H1 (cell line): ENCODE measurements around the gene HLA-A. TPM values are rescaled to one million over a fixed set of nuclear protein-coding genes. Genes with fewer than 3 reads are reported as not detected.

ENCODE experiments used
- CTCF ChIA-PET: fragments of 300-600 bp; sonication (Branson Sonifier 250); formaldehyde crosslinking; loops from one replicate; lab custom pipeline; 2021; ENCODE audit not compliant: partially characterized antibody; lab: Charles Lee
- POLR2A ChIA-PET: fragments of 300-600 bp; sonication (Branson Sonifier 250); formaldehyde crosslinking; loops from one replicate; lab custom pipeline; 2021; ENCODE audit warnings: inconsistent platforms; ENCODE audit not compliant: partially characterized antibody; lab: Charles Lee
- DNase-seq, 2 experiments: peaks; one replicate each; pipeline versions ENCODE4 v3.0.0 to v3.0.0-alpha.2; 2010 to 2022; ENCODE audit warnings: low spot score in 2 of 2, low read depth in 1 of 2, mixed read lengths in 1 of 2
- FAIRE-seq: peaks from 2 replicates; lab custom pipeline; 2011; peaks lifted over from hg19 to GRCh38; lab: Jason Lieb, UNC
- H2AFZ ChIP-seq: 2 replicates; pipeline ENCODE4 v1.8.1; 2012; ENCODE audit warnings: low read length, inconsistent platforms
- H2AK5ac ChIP-seq: 2 replicates; pipeline ENCODE4 v1.6.1; 2013; ENCODE audit warnings: low read depth, low read length
- H2BK120ac ChIP-seq: replicated peaks from 2 replicates; pipeline ENCODE3; 2013; ENCODE audit warnings: low read depth, low read length, inconsistent platforms
- H2BK12ac ChIP-seq: 2 replicates; pipeline ENCODE4 v1.6.1; 2013; ENCODE audit warnings: low read depth, low read length
- H2BK15ac ChIP-seq: 2 replicates; pipeline ENCODE4 v1.6.1; 2013; ENCODE audit warnings: low read length
- H2BK20ac ChIP-seq: 2 replicates; pipeline ENCODE4 v1.6.1; 2013; ENCODE audit warnings: low read length
- H2BK5ac ChIP-seq: 2 replicates; pipeline ENCODE4 v1.6.1; 2013; ENCODE audit warnings: low read depth, low read length
- H3K14ac ChIP-seq: 2 replicates; pipeline ENCODE4 v1.6.1; 2013; ENCODE audit warnings: inconsistent platforms; ENCODE audit not compliant: insufficient read length
- H3K18ac ChIP-seq: 2 replicates; pipeline ENCODE4 v1.6.1; 2013; ENCODE audit warnings: low read length; ENCODE audit errors: extremely low read depth
- H3K23ac ChIP-seq: 2 replicates; pipeline ENCODE4 v1.6.1; 2013; ENCODE audit warnings: inconsistent platforms; ENCODE audit not compliant: insufficient read length
- H3K23me2 ChIP-seq: 2 replicates; pipeline ENCODE4 v1.6.1; 2013; ENCODE audit warnings: low read depth, low read length
- H3K27ac ChIP-seq: 2 replicates; pipeline ENCODE4 v1.6.1; 2011; ENCODE audit warnings: low read depth, low read length, inconsistent platforms
- H3K27me3 ChIP-seq, 4 experiments: replicated peaks in 1 of 4; 1 replicate in 1 of 4; 2 replicates in 3 of 4; pipeline versions ENCODE4 v1.6.1 to v1.8.1; 2011 to 2013; ENCODE audit warnings: low read length in 3 of 4, mild to moderate bottlenecking in 3 of 4, inconsistent platforms in 2 of 4, mixed read lengths in 2 of 4, moderate library complexity in 1 of 4; ENCODE audit not compliant: control insufficient read depth in 3 of 4, insufficient read depth in 3 of 4; ENCODE audit errors: extremely low read depth in 1 of 4
- H3K36me3 ChIP-seq, 4 experiments: 2 replicates each; pipeline versions ENCODE4 v1.6.1 to v1.8.1; 2011 to 2013; ENCODE audit warnings: mild to moderate bottlenecking in 4 of 4, low read length in 3 of 4, moderate library complexity in 2 of 4, control low read depth in 1 of 4, inconsistent platforms in 1 of 4; ENCODE audit not compliant: insufficient read depth in 4 of 4, control insufficient read depth in 2 of 4
- H3K4ac ChIP-seq: replicated peaks from 2 replicates; pipeline ENCODE3; 2013; ENCODE audit warnings: low read length, low read depth, mixed read lengths, inconsistent platforms; ENCODE audit not compliant: insufficient read length
- H3K4me1 ChIP-seq, 4 experiments: replicated peaks in 1 of 4; 1 replicate in 1 of 4; 2 replicates in 3 of 4; pipeline versions ENCODE4 v1.6.1 to v1.8.1; 2011 to 2013; ENCODE audit warnings: low read length in 3 of 4, inconsistent platforms in 2 of 4, mixed read lengths in 1 of 4; ENCODE audit not compliant: insufficient read depth in 4 of 4, control insufficient read depth in 3 of 4
- H3K4me2 ChIP-seq, 2 experiments: 2 replicates each; pipeline versions ENCODE4 v1.6.1 to v1.8.1; 2011 to 2013; ENCODE audit warnings: low read depth in 2 of 2, low read length in 2 of 2, control low read depth in 1 of 2, inconsistent platforms in 1 of 2, mild to moderate bottlenecking in 1 of 2; ENCODE audit not compliant: insufficient read depth in 1 of 2
- H3K4me3 ChIP-seq, 4 experiments: fragments of 200-600, 300-600 bp in 1 of 4; sonication (generic), shearing (Covaris generic), sonication (Bioruptor Twin) in 1 of 4; 2 replicates each; pipeline versions ENCODE4 v1.5.1 to v1.8.1; 2011 to 2016; ENCODE audit warnings: low read length in 4 of 4, low read depth in 3 of 4, control low read depth in 2 of 4, inconsistent platforms in 2 of 4, mild to moderate bottlenecking in 2 of 4, mixed read lengths in 1 of 4, moderate library complexity in 1 of 4; ENCODE audit not compliant: insufficient read depth in 2 of 4; ENCODE audit errors: extremely low read depth in 1 of 4
- H3K56ac ChIP-seq: replicated peaks from 2 replicates; pipeline ENCODE3; 2013; ENCODE audit warnings: low read depth, mild to moderate bottlenecking, mixed read lengths, low read length, inconsistent platforms; ENCODE audit not compliant: insufficient read length
- H3K79me1 ChIP-seq: 2 replicates; pipeline ENCODE4 v1.6.1; 2013; ENCODE audit warnings: low read depth, low read length, control low read depth
- H3K79me2 ChIP-seq, 2 experiments: 2 replicates each; pipeline versions ENCODE4 v1.6.1 to v1.8.1; 2012 to 2013; ENCODE audit warnings: low read length in 2 of 2, mild to moderate bottlenecking in 2 of 2, inconsistent platforms in 1 of 2; ENCODE audit not compliant: insufficient read depth in 2 of 2, control insufficient read depth in 1 of 2
- H3K9ac ChIP-seq, 4 experiments: replicated peaks in 1 of 4; 1 replicate in 1 of 4; 2 replicates in 3 of 4; pipeline versions ENCODE4 v1.6.1 to v1.8.1; 2011 to 2013; ENCODE audit warnings: low read depth in 3 of 4, low read length in 3 of 4, control low read depth in 2 of 4, mild to moderate bottlenecking in 2 of 4, moderate library complexity in 2 of 4, inconsistent platforms in 1 of 4; ENCODE audit errors: extremely low read depth in 1 of 4
- H3K9me3 ChIP-seq, 2 experiments: 2 replicates each; pipeline versions ENCODE4 v1.6.1 to v1.8.1; 2012 to 2013; ENCODE audit warnings: mild to moderate bottlenecking in 2 of 2, moderate library complexity in 2 of 2, control low read depth in 1 of 2, inconsistent platforms in 1 of 2, low read depth in 1 of 2, low read length in 1 of 2, mixed read lengths in 1 of 2; ENCODE audit not compliant: insufficient read depth in 2 of 2
- H4K20me1 ChIP-seq, 2 experiments: replicated peaks in 1 of 2; 2 replicates each; pipeline versions ENCODE3 to v1.8.1; 2011 to 2013; ENCODE audit warnings: inconsistent platforms in 2 of 2, low read length in 2 of 2, mild to moderate bottlenecking in 1 of 2; ENCODE audit not compliant: insufficient read depth in 2 of 2, control insufficient read depth in 1 of 2
- H4K5ac ChIP-seq: 2 replicates; pipeline ENCODE4 v1.6.1; 2013; ENCODE audit warnings: low read length, low read depth, mixed read lengths, inconsistent platforms; ENCODE audit not compliant: insufficient read length
- H4K8ac ChIP-seq: 2 replicates; pipeline ENCODE4 v1.8.0; 2013; ENCODE audit warnings: mild to moderate bottlenecking, moderate library complexity, low read length, inconsistent platforms; ENCODE audit not compliant: insufficient read depth; ENCODE audit errors: extremely low read depth
- H4K91ac ChIP-seq: replicated peaks from 2 replicates; pipeline ENCODE3; 2013; ENCODE audit warnings: low read length, mixed read lengths, inconsistent platforms; ENCODE audit not compliant: insufficient read length
- BACH1 ChIP-seq: IDR thresholded peaks from 2 replicates; pipeline ENCODE4 v1.6.1; 2012; ENCODE audit warnings: low read length, improper control_type of control experiment
- SIRT6 ChIP-seq: IDR thresholded peaks from one replicate; pipeline ENCODE4 v1.7.1; 2012; ENCODE audit warnings: low read length, inconsistent platforms
- SP1 ChIP-seq: IDR thresholded peaks from 2 replicates; pipeline ENCODE4 v1.6.1; 2011; ENCODE audit warnings: low read depth, low read length
- WGBS, 2 experiments: shearing (Covaris generic) in 1 of 2; methylation state at CpG; one replicate each; pipeline versions ENCODE4 v1.1.6 to v1.1.7; 2013 to 2015; ENCODE audit warnings: low lambda C conversion rate in 2 of 2, mixed read lengths in 2 of 2, inconsistent platforms in 1 of 2, low coverage in 1 of 2, missing lambda C conversion rate in 1 of 2; ENCODE audit not compliant: insufficient replicate concordance in 2 of 2, insufficient coverage in 1 of 2, insufficient read length in 1 of 2; ENCODE audit errors: extremely low coverage in 1 of 2, missing lambda C conversion rate in 1 of 2; 5-methylcytosine and 5-hydroxymethylcytosine counted together
- polyA plus RNA-seq, 7 experiments: library from polyadenylated mRNA; depleted of rRNA in 3 of 7; stranded (reverse) in 5 of 7; unstranded in 2 of 7; fragments of >200 nt in 5 of 7; fragments of 200-250 nt in 2 of 7; gene quantifications; 1 replicate in 5 of 7; 2 replicates in 1 of 7; 4 replicates in 1 of 7; pipeline versions ENCODE4 v1.2.1 to v1.2.3, GENCODE V29; 2011 to 2013; ENCODE audit warnings: missing spikeins in 2 of 7, mixed read lengths in 2 of 7
- total RNA-seq: library from RNA; stranded (reverse); fragmentation: NEBNext Ultra II Directional; extraction: Animal tissue kit (Norgen Biotek cat#: 25700); gene quantifications from 2 replicates; pipeline ENCODE4 v1.2.1, GENCODE V29; 2021
- TF ChIP-seq, protein P1 (sequence below): IDR thresholded peaks from 2 replicates; pipeline ENCODE4 v1.6.1; 2012; ENCODE audit warnings: inconsistent platforms
- TF ChIP-seq, protein P2 (sequence below): IDR thresholded peaks from 2 replicates; pipeline ENCODE4 v1.6.1; 2011; ENCODE audit warnings: low read depth, mild to moderate bottlenecking, low read length; ENCODE audit not compliant: insufficient read depth

The HLA-A gene
- total and polyA plus RNA-seq, 2 of the 8 experiments (the other 6 are each of a cell fraction or from before 2014, with no cell fraction given), result 221 to 474 TPM

DNA sequence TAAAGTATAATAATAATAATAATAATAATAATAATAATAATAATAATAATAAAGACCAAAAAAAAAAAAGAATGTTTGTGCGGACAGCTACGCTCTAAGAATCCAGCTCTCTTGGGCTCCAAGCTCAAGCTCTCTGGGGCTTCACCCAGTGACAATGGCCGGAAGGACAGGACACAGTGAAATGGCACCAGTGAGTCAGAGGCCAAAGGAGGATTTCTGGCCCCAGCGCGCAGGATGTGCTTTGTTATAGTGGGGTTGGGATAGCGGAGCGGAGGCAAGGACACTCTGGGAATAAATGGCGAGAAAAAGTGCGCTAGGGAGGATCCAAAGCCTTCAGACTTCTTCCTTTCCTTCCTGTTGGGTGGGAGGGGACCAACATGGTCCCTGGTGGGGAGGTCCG is 38.2 kb downstream of the HLA-A start:
- no peak overlapping the region for H2BK120ac ChIP-seq
- no peaks in the 10 kb centered on the region for H3K79me2 ChIP-seq
- no peak overlapping the region for H3K4me3 ChIP-seq
- ChIA-PET POLR2A (no interaction called here), CTCF (no interaction called here)
- no peak overlapping the region for H3K4ac ChIP-seq
- no peak overlapping the region for H4K91ac ChIP-seq
- H3K56ac ChIP-seq, result no peak overlapping the region
- H2BK5ac ChIP-seq, result no peak overlapping the region
- no peak overlapping the region for H3K14ac ChIP-seq
- peaks cover 9% of the 10 kb centered on the region; the same call in 1 of the 2 replicates for H3K23me2 ChIP-seq
- no peaks in the 10 kb centered on the region for H3K9me3 ChIP-seq
- peaks cover 13 to 35% (median 29%) of the 10 kb centered on the region in 4 experiments for H3K27me3 ChIP-seq
- no peak overlapping the region for H3K18ac ChIP-seq
- no peak overlapping the region for H3K23ac ChIP-seq
- DNase-seq, result no peak
- no peak overlapping the region for H2BK12ac ChIP-seq
- H3K27ac ChIP-seq, result no peak overlapping the region
- no peak overlapping the region for H2AK5ac ChIP-seq
- FAIRE-seq, result no peak
- H2BK15ac ChIP-seq, result no peak overlapping the region
- H2BK20ac ChIP-seq, result no peak overlapping the region
- H3K36me3 ChIP-seq, result no peaks in the 10 kb centered on the region
- H3K4me1 ChIP-seq, result peaks cover 0 to 8% (median 5%) of the 10 kb centered on the region in 4 experiments; a peak in 5 of 7 replicates
- no peak overlapping the region for H4K5ac ChIP-seq
- H3K4me2 ChIP-seq, result no peak overlapping the region
- 91% methylated on average over 10 of the region's 10 CpGs; no CpG with 5 or more reads in 1 of the 2 experiments for WGBS, 2 experiments
- H3K79me1 ChIP-seq, result no peaks in the 10 kb centered on the region
- no peaks in the 10 kb centered on the region for H4K20me1 ChIP-seq
- H4K8ac ChIP-seq, result no peak overlapping the region
- H3K9ac ChIP-seq, result no peak overlapping the region
- H2AFZ ChIP-seq, result no peak overlapping the region
- TF ChIP-seq SP1 (no peak), BACH1 (no peak), SIRT6 (no peak)
- TF ChIP-seq, protein P1, sequence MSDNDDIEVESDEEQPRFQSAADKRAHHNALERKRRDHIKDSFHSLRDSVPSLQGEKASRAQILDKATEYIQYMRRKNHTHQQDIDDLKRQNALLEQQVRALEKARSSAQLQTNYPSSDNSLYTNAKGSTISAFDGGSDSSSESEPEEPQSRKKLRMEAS, result no peak
- TF ChIP-seq, protein P2, sequence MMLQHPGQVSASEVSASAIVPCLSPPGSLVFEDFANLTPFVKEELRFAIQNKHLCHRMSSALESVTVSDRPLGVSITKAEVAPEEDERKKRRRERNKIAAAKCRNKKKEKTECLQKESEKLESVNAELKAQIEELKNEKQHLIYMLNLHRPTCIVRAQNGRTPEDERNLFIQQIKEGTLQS, result no peak
